SK-N-SH (cell line): ENCODE results near the gene CDC42EP4. TPM values are rescaled to one million over a fixed set of nuclear protein-coding genes. Genes with fewer than 3 reads are reported as not detected.

Source experiments
- CTCF ChIA-PET: fragments of 300-600, 350-600 bp; formaldehyde crosslinking; extraction: SDS; loops from one replicate; lab custom pipeline; 2021; lab: Yijun Ruan, JAX
- POLR2A ChIA-PET: fragments of 350-600 bp; sonication (Branson Sonifier 250); formaldehyde crosslinking; extraction: SDS; loops from one replicate; lab custom pipeline; 2020; ENCODE audit warnings: antibody characterized with exemption, inconsistent platforms; lab: Yijun Ruan, JAX
- DNase-seq: peaks from one replicate; pipeline ENCODE4 v3.0.0; 2012
- H2AFZ ChIP-seq: fragments of 200-600 bp; sonication (generic); 2 replicates; pipeline ENCODE4 v1.8.1; 2016; ENCODE audit warnings: antibody characterized with exemption, mild to moderate bottlenecking, low read depth
- H3F3A ChIP-seq: fragments of 200-600 bp; sonication (generic); replicated peaks from 2 replicates; pipeline ENCODE3; 2016; ENCODE audit warnings: antibody characterized with exemption, mild to moderate bottlenecking; ENCODE audit not compliant: insufficient read depth
- H3K27ac ChIP-seq, 2 experiments: fragments of 200-500 bp in 1 of 2; fragments of 200-600 bp in 1 of 2; sonication (Bioruptor generic) in 1 of 2; sonication (generic), shearing (Covaris generic) in 1 of 2; 2 replicates each; pipeline versions ENCODE4 v1.5.1 to v1.6.1; 2014 to 2016; ENCODE audit warnings: low read depth in 2 of 2, inconsistent platforms in 1 of 2, low read length in 1 of 2, mild to moderate bottlenecking in 1 of 2, mixed read lengths in 1 of 2
- H3K27me3 ChIP-seq: fragments of 200-600 bp; sonication (generic), shearing (Covaris generic); 2 replicates; pipeline ENCODE4 v1.6.1; 2016; ENCODE audit warnings: mixed run types; ENCODE audit not compliant: insufficient read depth
- H3K36me3 ChIP-seq, 2 experiments: fragments of 200-500 bp in 1 of 2; fragments of 200-600 bp in 1 of 2; sonication (Bioruptor generic) in 1 of 2; sonication (generic) in 1 of 2; replicated peaks in 1 of 2; 2 replicates each; pipeline versions ENCODE3 to v1.5.1; 2014 to 2016; ENCODE audit warnings: low read length in 1 of 2, mild to moderate bottlenecking in 1 of 2; ENCODE audit not compliant: insufficient read depth in 2 of 2, control insufficient read depth in 1 of 2
- H3K4me1 ChIP-seq, 2 experiments: fragments of 200-500 bp in 1 of 2; fragments of 200-600 bp in 1 of 2; sonication (Bioruptor generic) in 1 of 2; sonication (generic), shearing (Covaris generic) in 1 of 2; 2 replicates each; pipeline versions ENCODE4 v1.5.1 to v1.6.1; 2014 to 2016; ENCODE audit warnings: low read depth in 1 of 2, low read length in 1 of 2, mixed run types in 1 of 2; ENCODE audit not compliant: insufficient read depth in 2 of 2, control insufficient read depth in 1 of 2
- H3K4me2 ChIP-seq: fragments of 200-600 bp; sonication (generic), shearing (Covaris generic); 2 replicates; pipeline ENCODE4 v1.6.1; 2017; ENCODE audit warnings: mixed run types
- H3K4me3 ChIP-seq, 2 experiments: fragments of 200-500 bp in 1 of 2; fragments of 200-600 bp in 1 of 2; sonication (Bioruptor generic) in 1 of 2; sonication (generic), shearing (Covaris generic) in 1 of 2; 2 replicates each; pipeline versions ENCODE4 v1.5.1 to v1.8.1; 2014 to 2016; ENCODE audit warnings: low read depth in 2 of 2, inconsistent platforms in 1 of 2, low read length in 1 of 2, mild to moderate bottlenecking in 1 of 2, mixed read lengths in 1 of 2, moderate library complexity in 1 of 2
- H3K79me2 ChIP-seq: fragments of 200-600 bp; sonication (generic); 2 replicates; pipeline ENCODE4 v1.8.1; 2017; ENCODE audit warnings: mild to moderate bottlenecking; ENCODE audit not compliant: insufficient read depth
- H3K9ac ChIP-seq: fragments of 200-600 bp; sonication (generic); 2 replicates; pipeline ENCODE4 v1.6.1; 2017; ENCODE audit warnings: mixed run types
- H3K9me2 ChIP-seq: fragments of 200-600 bp; sonication (generic); 2 replicates; pipeline ENCODE4 v1.6.1; 2017; ENCODE audit warnings: mixed run types
- H3K9me3 ChIP-seq: fragments of 200-600 bp; sonication (generic); 2 replicates; pipeline ENCODE4 v1.6.1; 2017; ENCODE audit warnings: mixed run types, mild to moderate bottlenecking, moderate library complexity
- H4K20me1 ChIP-seq: fragments of 200-600 bp; sonication (generic); 2 replicates; pipeline ENCODE4 v1.6.1; 2017; ENCODE audit warnings: mild to moderate bottlenecking, mixed run types; ENCODE audit not compliant: insufficient read depth
- ELF1 ChIP-seq: IDR thresholded peaks from 2 replicates; pipeline ENCODE4 v1.4.0; 2012
- EP300 ChIP-seq, 2 experiments: IDR thresholded peaks; 2 replicates each; pipeline versions ENCODE4 v1.4.0 to v1.6.1; 2012; ENCODE audit warnings: borderline replicate concordance in 1 of 2, low read depth in 1 of 2, low read length in 1 of 2
- GABPA ChIP-seq: IDR thresholded peaks from 2 replicates; pipeline ENCODE4 v1.4.0; 2012; ENCODE audit warnings: low read depth, mild to moderate bottlenecking
- JUND ChIP-seq: IDR thresholded peaks from 2 replicates; pipeline ENCODE4 v1.4.0; 2012
- MXI1 ChIP-seq: IDR thresholded peaks from 2 replicates; pipeline ENCODE4 v1.6.1; 2012; ENCODE audit warnings: mild to moderate bottlenecking, low read depth, low read length, improper control_type of control experiment
- POLR2AphosphoS5 ChIP-seq: IDR thresholded peaks from 2 replicates; pipeline ENCODE4 v1.6.1; 2012; ENCODE audit warnings: low read depth, low read length
- SIN3A ChIP-seq: IDR thresholded peaks from 2 replicates; pipeline ENCODE4 v1.6.1; 2012; ENCODE audit warnings: low read depth, mild to moderate bottlenecking, low read length, moderate library complexity, borderline replicate concordance
- TAF1 ChIP-seq: IDR thresholded peaks from 2 replicates; pipeline ENCODE4 v1.6.1; 2012; ENCODE audit warnings: low read depth, mild to moderate bottlenecking, low read length, moderate library complexity, borderline replicate concordance
- WGBS: methylation state at CpG from one replicate; pipeline ENCODE4 v1.1.6; 2017; ENCODE audit warnings: low lambda C conversion rate; 5-methylcytosine and 5-hydroxymethylcytosine counted together
- polyA plus RNA-seq, 3 experiments: library from polyadenylated mRNA; depleted of rRNA; stranded (reverse); fragments of >200 nt; gene quantifications; 2 replicates each; pipeline ENCODE4 v1.2.3, GENCODE V29; 2012
- TF ChIP-seq, protein P1 (sequence below): IDR thresholded peaks from 2 replicates; pipeline ENCODE4; 2012
- TF ChIP-seq, protein P2 (sequence below): IDR thresholded peaks from 2 replicates; pipeline ENCODE4 v1.4.0; 2012; ENCODE audit warnings: low read depth, borderline replicate concordance
- TF ChIP-seq, protein P3 (sequence below): IDR thresholded peaks from 2 replicates; pipeline ENCODE4 v1.4.0; 2012; ENCODE audit warnings: low read depth, borderline replicate concordance
- TF ChIP-seq, protein P4 (sequence below): IDR thresholded peaks from 2 replicates; pipeline ENCODE4 v1.4.0; 2012; ENCODE audit warnings: low read depth
- TF ChIP-seq, protein P5 (sequence below): IDR thresholded peaks from 2 replicates; pipeline ENCODE4 v1.6.1; 2012; ENCODE audit warnings: mild to moderate bottlenecking, low read depth, low read length, moderate library complexity

The CDC42EP4 gene
- polyA plus RNA-seq, 1 of the 3 experiments (the other 2 are of a cell fraction), result 28.3 TPM

DNA sequence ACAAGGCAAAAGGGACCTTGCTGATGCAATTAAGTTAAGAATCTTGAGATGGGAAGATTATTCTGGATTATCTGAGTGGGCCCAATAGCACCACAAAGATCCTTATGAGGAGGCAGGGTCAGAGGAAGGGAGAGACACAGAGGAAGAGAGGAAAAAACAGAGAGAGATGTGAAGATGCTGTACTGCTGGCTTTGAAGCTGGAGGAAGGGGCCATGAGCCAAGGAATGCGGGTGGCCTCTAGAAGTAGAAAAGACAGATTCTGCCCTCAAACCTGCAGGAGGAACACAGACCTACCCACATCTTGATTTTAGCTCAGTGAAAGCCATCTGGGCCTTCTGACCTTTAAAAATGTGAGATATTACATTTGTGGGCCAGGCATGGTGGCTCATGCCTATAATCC lies 42.0 kb downstream of the CDC42EP4 start:
- Histone ChIP-seq H4K20me1 (no peaks in the 10 kb centered on the region), H3K4me3 (no peak overlapping the region), H3K27me3 (no peaks in the 10 kb centered on the region), H3K9me3 (no peaks in the 10 kb centered on the region), H3F3A (no peaks in the 10 kb centered on the region), H3K27ac (no peak overlapping the region), H3K4me2 (no peak overlapping the region), H3K9me2 (no peaks in the 10 kb centered on the region), H2AFZ (no peak overlapping the region), H3K36me3 (no peaks in the 10 kb centered on the region), H3K79me2 (no peaks in the 10 kb centered on the region), H3K4me1 (no peaks in the 10 kb centered on the region), H3K9ac (no peak overlapping the region)
- DNase-seq, result no peak
- ChIA-PET CTCF (interaction anchor here (1.1 kb wide), 2 partner anchors 14 to 41 kb away, joined by 3 to 5 read pairs; no protein-coding TSS in a partner anchor), POLR2A (no interaction called here)
- 96% methylated on average over 1 of the region's 1 CpG for WGBS
- TF ChIP-seq ELF1 (no peak), SIN3A (no peak), POLR2AphosphoS5 (no peak), TAF1 (no peak), GABPA (no peak)
- TF ChIP-seq, protein P1, sequence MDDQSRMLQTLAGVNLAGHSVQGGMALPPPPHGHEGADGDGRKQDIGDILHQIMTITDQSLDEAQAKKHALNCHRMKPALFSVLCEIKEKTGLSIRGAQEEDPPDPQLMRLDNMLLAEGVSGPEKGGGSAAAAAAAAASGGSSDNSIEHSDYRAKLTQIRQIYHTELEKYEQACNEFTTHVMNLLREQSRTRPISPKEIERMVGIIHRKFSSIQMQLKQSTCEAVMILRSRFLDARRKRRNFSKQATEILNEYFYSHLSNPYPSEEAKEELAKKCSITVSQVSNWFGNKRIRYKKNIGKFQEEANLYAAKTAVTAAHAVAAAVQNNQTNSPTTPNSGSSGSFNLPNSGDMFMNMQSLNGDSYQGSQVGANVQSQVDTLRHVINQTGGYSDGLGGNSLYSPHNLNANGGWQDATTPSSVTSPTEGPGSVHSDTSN, result no peak
- TF ChIP-seq, protein P2, sequence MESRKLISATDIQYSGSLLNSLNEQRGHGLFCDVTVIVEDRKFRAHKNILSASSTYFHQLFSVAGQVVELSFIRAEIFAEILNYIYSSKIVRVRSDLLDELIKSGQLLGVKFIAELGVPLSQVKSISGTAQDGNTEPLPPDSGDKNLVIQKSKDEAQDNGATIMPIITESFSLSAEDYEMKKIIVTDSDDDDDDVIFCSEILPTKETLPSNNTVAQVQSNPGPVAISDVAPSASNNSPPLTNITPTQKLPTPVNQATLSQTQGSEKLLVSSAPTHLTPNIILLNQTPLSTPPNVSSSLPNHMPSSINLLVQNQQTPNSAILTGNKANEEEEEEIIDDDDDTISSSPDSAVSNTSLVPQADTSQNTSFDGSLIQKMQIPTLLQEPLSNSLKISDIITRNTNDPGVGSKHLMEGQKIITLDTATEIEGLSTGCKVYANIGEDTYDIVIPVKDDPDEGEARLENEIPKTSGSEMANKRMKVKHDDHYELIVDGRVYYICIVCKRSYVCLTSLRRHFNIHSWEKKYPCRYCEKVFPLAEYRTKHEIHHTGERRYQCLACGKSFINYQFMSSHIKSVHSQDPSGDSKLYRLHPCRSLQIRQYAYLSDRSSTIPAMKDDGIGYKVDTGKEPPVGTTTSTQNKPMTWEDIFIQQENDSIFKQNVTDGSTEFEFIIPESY, result no peak

DNA sequence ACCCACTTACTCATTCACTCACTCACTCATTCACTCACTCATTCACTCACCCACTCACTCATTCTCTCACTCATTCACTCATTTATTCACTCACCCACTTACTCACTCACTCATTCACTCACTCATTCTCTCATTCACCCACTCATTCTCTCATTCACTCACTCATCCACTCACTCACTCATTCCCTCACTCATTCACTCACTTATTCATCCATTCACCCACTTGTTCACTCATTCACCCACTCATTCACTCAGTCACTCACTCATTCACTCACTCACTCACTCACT lies 42.5 kb downstream of the CDC42EP4 start:
- TF ChIP-seq MXI1 (no peak), JUND (no peak), EP300 (IDR thresholded peaks at IDR 0.05; ENCODE audit: borderline replicate concordance in 1 of 2, low read depth in 1 of 2, low read length in 1 of 2) (no peak)
- TF ChIP-seq, protein P3, sequence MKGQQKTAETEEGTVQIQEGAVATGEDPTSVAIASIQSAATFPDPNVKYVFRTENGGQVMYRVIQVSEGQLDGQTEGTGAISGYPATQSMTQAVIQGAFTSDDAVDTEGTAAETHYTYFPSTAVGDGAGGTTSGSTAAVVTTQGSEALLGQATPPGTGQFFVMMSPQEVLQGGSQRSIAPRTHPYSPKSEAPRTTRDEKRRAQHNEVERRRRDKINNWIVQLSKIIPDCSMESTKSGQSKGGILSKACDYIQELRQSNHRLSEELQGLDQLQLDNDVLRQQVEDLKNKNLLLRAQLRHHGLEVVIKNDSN, result no peak
- TF ChIP-seq, protein P4, sequence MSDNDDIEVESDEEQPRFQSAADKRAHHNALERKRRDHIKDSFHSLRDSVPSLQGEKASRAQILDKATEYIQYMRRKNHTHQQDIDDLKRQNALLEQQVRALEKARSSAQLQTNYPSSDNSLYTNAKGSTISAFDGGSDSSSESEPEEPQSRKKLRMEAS, result no peak
- TF ChIP-seq, protein P5, sequence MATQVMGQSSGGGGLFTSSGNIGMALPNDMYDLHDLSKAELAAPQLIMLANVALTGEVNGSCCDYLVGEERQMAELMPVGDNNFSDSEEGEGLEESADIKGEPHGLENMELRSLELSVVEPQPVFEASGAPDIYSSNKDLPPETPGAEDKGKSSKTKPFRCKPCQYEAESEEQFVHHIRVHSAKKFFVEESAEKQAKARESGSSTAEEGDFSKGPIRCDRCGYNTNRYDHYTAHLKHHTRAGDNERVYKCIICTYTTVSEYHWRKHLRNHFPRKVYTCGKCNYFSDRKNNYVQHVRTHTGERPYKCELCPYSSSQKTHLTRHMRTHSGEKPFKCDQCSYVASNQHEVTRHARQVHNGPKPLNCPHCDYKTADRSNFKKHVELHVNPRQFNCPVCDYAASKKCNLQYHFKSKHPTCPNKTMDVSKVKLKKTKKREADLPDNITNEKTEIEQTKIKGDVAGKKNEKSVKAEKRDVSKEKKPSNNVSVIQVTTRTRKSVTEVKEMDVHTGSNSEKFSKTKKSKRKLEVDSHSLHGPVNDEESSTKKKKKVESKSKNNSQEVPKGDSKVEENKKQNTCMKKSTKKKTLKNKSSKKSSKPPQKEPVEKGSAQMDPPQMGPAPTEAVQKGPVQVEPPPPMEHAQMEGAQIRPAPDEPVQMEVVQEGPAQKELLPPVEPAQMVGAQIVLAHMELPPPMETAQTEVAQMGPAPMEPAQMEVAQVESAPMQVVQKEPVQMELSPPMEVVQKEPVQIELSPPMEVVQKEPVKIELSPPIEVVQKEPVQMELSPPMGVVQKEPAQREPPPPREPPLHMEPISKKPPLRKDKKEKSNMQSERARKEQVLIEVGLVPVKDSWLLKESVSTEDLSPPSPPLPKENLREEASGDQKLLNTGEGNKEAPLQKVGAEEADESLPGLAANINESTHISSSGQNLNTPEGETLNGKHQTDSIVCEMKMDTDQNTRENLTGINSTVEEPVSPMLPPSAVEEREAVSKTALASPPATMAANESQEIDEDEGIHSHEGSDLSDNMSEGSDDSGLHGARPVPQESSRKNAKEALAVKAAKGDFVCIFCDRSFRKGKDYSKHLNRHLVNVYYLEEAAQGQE, result no peak
- H3F3A ChIP-seq, result no peaks in the 10 kb centered on the region
- ChIA-PET POLR2A (no interaction called here), CTCF (interaction anchor here (1.1 to 22.4 kb wide), 3 partner anchors 13 to 103 kb away, joined by 5 to 691 read pairs (median 33); no protein-coding TSS in a partner anchor)
- no peaks in the 10 kb centered on the region for H3K4me1 ChIP-seq
- H3K27ac ChIP-seq, result no peak overlapping the region
- no peaks in the 10 kb centered on the region for H3K9me2 ChIP-seq
- H3K27me3 ChIP-seq, result no peaks in the 10 kb centered on the region
- no peak overlapping the region for H3K9ac ChIP-seq
- no peak overlapping the region for H3K4me3 ChIP-seq
- H2AFZ ChIP-seq, result no peak overlapping the region
- DNase-seq, result no peak
- H3K4me2 ChIP-seq, result no peak overlapping the region
- no peaks in the 10 kb centered on the region for H3K36me3 ChIP-seq
- no peaks in the 10 kb centered on the region for H3K9me3 ChIP-seq
- H4K20me1 ChIP-seq, result no peaks in the 10 kb centered on the region
- H3K79me2 ChIP-seq, result no peaks in the 10 kb centered on the region
